Activated gamma-delta T cell (primary cell): Measurements from ENCODE around the gene P3R3URF.

ENCODE experiments used
- DNase-seq: peaks from one replicate; lab custom pipeline; 2025; lab: John Stamatoyannopoulos, UW

The P3R3URF gene

GRCh38 chr1:46172321-46172720 lies 4.0 kb downstream of the P3R3URF start:
- DNase-seq, result no peak

DNA sequence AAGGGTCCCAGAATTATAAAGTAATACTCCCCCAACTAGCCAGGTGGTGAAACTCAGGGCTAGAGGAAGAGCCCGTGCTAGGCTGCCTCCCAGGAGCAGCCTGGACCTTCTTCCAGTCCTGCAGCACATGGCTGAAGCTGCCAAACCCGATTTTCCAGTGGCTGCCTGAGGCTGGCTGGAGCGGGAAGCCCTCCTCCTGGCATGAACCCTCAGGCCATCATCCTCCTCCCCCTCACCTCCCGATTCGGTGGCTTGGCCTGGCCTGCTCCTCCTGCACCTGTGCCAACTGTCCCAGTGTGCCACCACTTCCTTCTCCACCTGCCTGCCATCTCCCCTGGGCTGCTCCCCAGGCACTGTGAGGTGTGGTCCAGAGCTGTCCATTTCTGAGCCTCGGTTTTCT lies 4.4 kb downstream of the P3R3URF start:
- no peak for DNase-seq

GRCh38 chr1:46171351-46171750 lies 4.9 kb downstream of the P3R3URF start:
- no peak for DNase-seq

GRCh38 chr1:46169811-46170454 lies 6.4 kb downstream of the P3R3URF start:
- DNase-seq, result no peak

GRCh38 chr1:46168477-46168876 lies 7.8 kb downstream of the P3R3URF start:
- DNase-seq, result no peak

- DNase-seq, result no peak
Measured at GRCh38 chr1:46166521-46167462, 9.5 kb downstream of the P3R3URF start.

DNA sequence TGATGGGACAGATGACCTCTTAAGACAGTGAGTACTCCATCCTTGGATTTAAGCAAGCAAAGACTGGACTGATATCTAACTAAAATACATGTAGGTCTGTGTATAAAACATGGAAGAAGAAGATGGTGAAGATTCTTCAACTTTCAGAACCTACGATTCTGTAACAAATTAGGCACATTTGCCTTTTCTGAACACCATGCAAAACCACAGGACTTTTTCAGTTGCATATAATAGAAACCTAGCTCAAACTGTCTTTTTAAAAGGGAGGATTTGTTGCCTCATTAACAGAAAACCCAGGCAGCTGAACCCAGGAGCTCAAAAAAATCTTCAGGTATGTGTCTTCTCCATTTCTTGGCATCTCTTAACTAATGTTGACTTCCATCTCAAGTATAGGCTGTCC lies 16.1 kb downstream of the P3R3URF start:
- no peak for DNase-seq

GRCh38 chr1:46159516-46159915 lies 16.8 kb downstream of the P3R3URF start:
- no peak for DNase-seq

DNA sequence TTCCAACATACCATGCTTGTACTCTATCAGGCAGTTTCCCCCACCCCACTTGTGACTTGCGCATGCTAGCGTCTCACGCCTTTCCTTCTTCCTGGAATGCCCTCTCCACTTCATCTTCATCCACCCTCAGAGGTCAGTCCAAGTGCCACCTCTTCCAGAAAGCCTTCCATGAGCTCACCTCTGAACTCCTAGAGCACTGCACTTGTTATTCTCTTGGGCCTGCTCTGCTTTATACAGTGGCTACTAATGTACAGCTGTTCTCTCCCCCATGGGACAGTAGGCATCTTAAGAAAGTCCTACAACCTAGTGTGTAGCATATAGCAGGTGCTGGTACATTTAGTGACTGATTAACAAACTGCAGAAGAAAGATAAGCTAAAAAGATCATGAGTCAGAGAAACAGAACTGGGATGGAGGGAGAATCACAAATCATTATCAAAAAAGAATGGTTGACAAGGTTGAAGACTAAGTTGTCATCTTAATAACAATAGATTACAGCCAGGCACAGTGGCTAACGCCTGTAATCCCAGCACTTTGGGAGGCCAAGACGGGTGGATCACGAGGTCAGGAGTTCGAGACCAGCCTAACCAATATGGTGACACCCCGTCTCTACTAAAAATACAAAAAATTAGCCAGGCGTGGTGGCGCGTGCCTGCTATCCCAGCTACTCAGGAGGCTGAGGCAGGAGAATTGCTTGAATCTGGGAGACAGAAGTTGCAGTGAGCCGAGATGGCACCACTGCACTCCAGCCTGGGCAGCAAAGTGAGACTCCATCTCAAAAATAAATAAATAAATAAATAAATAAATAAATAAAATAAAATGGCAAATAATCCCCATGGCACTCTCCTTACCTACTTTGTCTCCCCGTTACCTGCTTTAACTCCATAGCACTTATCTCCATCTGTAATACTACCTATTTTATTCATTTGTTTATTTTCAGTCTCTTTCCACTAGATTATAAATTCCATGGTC lies 17.7 kb downstream of the P3R3URF start:
- no peak for DNase-seq

DNA sequence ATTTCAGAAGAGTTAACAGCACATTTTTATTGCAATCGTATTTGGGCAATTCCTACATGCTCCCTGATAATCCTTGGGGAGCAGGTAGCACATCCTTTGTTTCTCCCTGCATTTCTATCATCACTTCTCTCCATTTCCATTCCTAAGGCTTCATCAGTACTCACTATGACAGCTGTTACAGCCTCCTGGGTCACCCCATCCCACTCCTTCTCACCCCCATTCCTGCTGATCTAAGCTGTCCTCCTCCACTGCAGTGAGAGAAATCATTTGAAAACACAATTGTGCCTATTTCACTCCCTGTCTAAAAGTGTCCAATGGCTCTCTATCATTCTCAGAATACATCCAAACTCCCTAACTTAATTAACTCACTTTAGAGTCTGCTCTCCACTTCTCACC lies 18.4 kb downstream of the P3R3URF start:
- no peak for DNase-seq

GRCh38 chr1:46153732-46154131 lies 22.6 kb downstream of the P3R3URF start:
- DNase-seq, result no peak

GRCh38 chr1:46153228-46153627 lies 23.1 kb downstream of the P3R3URF start:
- DNase-seq, result no peak

DNA sequence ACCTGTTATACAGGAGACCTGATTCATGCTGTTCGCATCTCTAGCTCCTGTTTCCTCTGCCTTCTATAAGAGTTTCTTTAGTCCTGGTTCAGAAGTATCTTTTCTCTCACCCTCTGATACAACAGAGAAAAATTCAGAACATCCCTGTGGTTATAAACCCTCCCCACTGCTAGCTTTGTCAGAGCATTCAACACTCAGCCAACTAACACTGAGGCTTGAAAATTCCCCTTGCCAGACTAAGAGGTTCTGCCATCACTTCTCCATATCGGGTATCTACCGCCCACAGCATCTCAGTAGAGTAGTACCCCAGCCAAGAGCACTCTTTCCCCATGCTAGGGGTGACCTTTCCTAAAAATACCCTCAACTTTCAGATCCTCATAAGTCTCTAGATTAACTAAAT lies 24.3 kb downstream of the P3R3URF start:
- DNase-seq, result no peak

- no peak for DNase-seq
Measured at GRCh38 chr1:46150085-46150484, 26.2 kb downstream of the P3R3URF start.

GRCh38 chr1:46148318-46148717 lies 28.0 kb downstream of the P3R3URF start:
- DNase-seq, result no peak

DNA sequence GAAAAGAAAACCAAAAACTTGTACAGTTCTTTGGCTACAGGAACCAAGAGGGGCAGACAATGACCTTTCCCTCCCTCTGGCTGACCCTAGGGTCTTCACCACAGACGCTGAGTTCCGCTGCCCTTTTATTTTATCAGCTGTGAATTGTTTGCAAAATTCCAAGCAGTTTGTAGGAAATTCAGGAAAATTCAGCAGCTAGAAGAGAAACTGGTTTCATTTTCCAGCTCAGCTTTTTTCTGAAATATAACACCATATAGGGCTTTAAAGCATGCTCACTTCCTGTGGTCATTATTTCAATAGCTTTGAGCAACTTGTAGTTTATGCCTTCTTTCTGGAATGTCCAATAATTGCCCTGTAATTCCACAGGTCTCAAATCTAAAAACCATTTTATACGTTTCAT lies 38.4 kb downstream of the P3R3URF start:
- no peak for DNase-seq

- DNase-seq, result no peak
Measured at GRCh38 chr1:46136711-46137110, 39.6 kb downstream of the P3R3URF start.

- no peak for DNase-seq
Measured at GRCh38 chr1:46134660-46135331, 41.5 kb downstream of the P3R3URF start.

- DNase-seq, result no peak
Measured at GRCh38 chr1:46133781-46134350, 42.4 kb downstream of the P3R3URF start.

DNA sequence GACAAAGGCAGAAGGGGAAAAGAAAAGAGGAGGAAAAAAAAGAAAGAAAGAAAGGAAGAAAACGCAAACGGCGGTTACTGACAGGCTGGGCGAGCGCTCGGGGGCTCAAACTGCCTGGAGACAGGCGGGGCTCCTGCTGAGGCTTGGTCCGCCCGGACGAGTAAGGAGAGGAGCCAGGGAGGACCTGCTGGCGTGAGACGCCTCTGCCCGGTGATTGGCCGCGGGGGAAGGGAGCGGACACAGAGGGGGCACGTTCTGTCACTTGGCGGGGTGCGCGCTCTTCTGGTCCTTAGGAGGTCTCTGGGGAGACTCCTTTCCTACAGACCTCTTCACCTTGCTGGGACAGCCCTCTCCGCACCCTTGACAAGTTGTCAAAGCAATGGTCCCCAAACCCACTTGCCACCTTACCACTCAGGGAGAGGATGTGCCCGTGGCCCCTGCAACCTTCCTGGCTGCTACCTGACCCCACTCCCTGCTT lies 43.1 kb downstream of the P3R3URF start:
- peak; percentile 59 for DNase-seq
